ENCODE results near the gene IRF4.

IRF4 gene

DNA sequence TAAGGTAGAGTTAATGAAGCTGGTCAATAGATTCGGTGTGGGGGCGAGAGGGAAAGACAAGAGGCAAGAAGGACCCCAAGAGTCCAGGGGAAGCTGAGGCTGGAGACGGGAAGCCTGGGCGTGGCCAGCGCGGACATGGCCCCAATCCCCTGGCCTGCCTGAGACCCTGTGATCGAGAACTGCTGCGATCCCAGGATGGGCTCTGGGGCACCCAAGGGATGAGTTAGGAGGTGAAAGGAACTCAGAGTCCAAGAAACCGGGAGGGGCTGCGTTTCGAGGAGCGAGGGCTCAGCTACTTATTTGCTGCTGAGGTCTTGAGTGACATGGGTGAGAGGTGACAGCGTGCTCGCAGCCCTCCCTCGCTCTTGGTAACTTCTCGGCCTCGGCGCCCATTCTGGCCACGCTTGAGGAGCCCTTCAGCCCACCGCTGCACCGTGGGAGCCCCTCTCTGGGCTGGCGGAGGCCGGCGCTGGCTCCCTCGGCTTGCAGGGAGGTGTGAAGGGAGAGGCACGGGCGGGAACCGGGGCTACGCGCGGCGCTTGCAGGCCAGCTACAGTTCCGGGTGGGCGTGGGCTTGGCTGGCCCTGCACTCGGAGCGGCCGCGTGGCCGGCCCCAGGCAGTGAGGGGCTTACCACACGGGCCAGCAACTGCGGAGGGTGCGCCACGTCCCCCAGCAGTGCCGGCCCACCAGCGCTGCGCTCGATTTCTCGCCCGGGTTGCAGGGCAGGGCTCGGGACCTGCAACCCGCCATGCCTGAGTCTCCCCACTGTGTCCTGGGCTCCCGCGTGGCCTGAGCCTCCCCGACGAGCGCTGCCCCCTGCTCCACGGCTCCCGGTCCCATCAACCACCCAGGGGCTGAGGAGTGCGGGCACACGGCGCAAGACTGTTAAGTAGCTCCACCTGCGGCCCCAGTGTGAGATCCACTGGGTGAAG is 58.2 kb downstream of the IRF4 start:
- H3K27me3 ChIP-seq (ENCODE audit: insufficient read depth, insufficient read length), result no peaks in the 10 kb centered on the region
- TF ChIP-seq SUZ12 (IDR thresholded peaks at IDR 0.05; ENCODE audit: extremely low read depth, insufficient read depth, insufficient read length) (no peak), YY1 (IDR thresholded peaks at IDR 0.05; ENCODE audit: insufficient read depth, insufficient read length) (no peak), ZNF274 (IDR thresholded peaks at IDR 0.05; ENCODE audit: low read depth, low read length) (no peak)
- peaks cover 23% of the 10 kb centered on the region; the same call in 1 of the 2 replicates for H3K9me3 ChIP-seq (ENCODE audit: insufficient read depth, low read length)

DNA sequence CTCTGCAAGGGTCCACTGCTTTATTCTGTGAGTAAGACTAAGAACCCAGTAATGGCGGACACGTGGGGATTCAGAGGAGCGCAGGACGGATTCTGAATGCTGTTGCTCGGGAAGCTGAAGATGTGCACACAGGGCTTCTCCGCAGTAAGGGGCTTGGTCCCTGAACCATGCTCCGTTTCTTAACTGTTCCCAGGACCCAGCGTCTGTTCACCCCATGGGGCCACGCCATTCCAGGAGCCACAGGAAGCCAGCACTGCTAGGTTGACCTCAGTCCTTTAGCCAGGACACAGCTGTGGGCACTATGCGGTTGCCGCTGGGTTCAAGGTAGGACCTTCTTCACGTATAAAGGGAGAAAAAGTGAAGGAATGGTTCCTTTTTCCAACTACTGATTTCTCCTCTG is 59.8 kb downstream of the IRF4 start:
- Histone ChIP-seq H3K4me1 (ENCODE audit: insufficient read depth, insufficient read length) (peaks cover 9% of the 10 kb centered on the region), H3K27me3 (ENCODE audit: insufficient read depth, insufficient read length) (no peaks in the 10 kb centered on the region), H3K36me3 (ENCODE audit: insufficient read depth, insufficient read length, low read length) (no peaks in the 10 kb centered on the region), H3K9ac (ENCODE audit: insufficient read length, low read depth) (no peak overlapping the region), H3K9me3 (ENCODE audit: insufficient read depth, low read length) (peaks cover 23% of the 10 kb centered on the region; the same call in 1 of the 2 replicates), H3K4me3 (ENCODE audit: insufficient read length, low read depth) (no peak overlapping the region)
- DNase-seq (ENCODE audit: low read depth, low spot score), result no peak
- TF ChIP-seq YY1 (IDR thresholded peaks at IDR 0.05; ENCODE audit: insufficient read depth, insufficient read length) (no peak), ZNF274 (IDR thresholded peaks at IDR 0.05; ENCODE audit: low read depth, low read length) (no peak), SUZ12 (IDR thresholded peaks at IDR 0.05; ENCODE audit: extremely low read depth, insufficient read depth, insufficient read length) (no peak)

More for the DNA sequence above, 58.2 kb downstream of the IRF4 start:
- Histone ChIP-seq H3K9ac (ENCODE audit: insufficient read length, low read depth) (no peak overlapping the region), H3K4me3 (ENCODE audit: insufficient read length, low read depth) (no peak overlapping the region), H3K36me3 (ENCODE audit: insufficient read depth, insufficient read length, low read length) (no peaks in the 10 kb centered on the region), H3K4me1 (ENCODE audit: insufficient read depth, insufficient read length) (peaks cover 4% of the 10 kb centered on the region)
- no peak for DNase-seq (ENCODE audit: low read depth, low spot score)

DNA sequence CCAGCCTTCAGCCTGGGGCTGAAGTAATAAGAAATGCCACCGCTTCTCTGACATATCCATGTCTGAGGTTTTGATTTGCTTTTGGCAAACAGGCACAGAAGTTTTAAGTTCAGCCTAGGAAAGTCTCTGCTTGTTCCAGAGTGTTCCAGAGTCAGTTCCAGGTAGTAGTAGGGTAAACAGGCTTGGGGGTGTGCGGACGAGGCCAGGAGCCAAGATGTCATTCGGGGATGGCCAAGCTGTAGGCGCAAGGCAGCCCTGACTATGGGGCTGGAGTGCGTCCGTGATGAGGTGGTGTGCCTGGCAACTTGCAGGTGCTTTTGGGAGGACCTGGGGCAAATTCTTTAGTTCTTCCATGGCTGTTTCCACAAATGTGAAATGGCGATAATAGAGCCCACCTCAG is 60.3 kb downstream of the IRF4 start:
- Histone ChIP-seq H3K9ac (ENCODE audit: insufficient read length, low read depth) (no peak overlapping the region), H3K36me3 (ENCODE audit: insufficient read depth, insufficient read length, low read length) (no peaks in the 10 kb centered on the region), H3K27me3 (ENCODE audit: insufficient read depth, insufficient read length) (no peaks in the 10 kb centered on the region), H3K9me3 (ENCODE audit: insufficient read depth, low read length) (peaks cover 23% of the 10 kb centered on the region; the same call in 1 of the 2 replicates), H3K4me3 (ENCODE audit: insufficient read length, low read depth) (no peak overlapping the region), H3K4me1 (ENCODE audit: insufficient read depth, insufficient read length) (peaks cover 10% of the 10 kb centered on the region)
- DNase-seq (ENCODE audit: low read depth, low spot score), result no peak
- TF ChIP-seq ZNF274 (IDR thresholded peaks at IDR 0.05; ENCODE audit: low read depth, low read length) (no peak), SUZ12 (IDR thresholded peaks at IDR 0.05; ENCODE audit: extremely low read depth, insufficient read depth, insufficient read length) (no peak), YY1 (IDR thresholded peaks at IDR 0.05; ENCODE audit: insufficient read depth, insufficient read length) (no peak)

DNA sequence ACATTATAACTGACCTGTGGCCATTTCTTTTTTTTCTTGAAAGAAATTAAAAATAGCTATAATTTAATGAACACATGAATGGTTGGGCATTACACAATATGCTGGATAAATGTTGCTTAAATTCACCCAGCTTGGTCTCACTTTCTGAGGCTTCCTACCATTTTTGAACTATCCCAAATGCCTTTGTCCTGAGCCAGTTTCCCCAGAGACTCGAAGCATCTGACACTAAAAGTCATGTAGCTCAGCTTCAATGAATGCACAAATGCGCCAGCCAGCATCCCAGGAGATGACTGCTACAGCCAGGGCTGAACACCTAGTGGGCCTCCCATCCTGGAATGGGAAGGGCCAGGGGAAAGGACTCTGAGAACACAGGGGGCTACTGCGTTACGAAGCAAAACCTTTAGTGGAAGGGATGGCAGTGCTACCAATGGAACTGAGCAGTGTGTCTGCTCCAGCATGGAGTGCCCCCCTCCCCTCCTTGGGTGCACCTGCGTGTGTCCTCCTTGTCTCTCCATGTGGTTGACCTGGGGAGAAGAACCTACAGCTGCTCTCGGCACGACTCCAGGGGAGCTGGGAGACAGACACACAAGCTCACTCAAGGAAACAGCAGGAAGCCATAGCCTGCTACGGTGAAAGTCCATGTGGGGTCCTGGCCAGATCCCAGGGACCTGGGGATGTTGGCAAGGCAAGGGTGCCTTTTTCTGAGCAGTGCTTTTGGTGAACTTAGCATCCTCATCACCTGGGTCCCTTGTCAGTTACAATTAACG is 60.9 kb downstream of the IRF4 start:
- no peak overlapping the region for H3K4me3 ChIP-seq (ENCODE audit: insufficient read length, low read depth)
- peaks cover 10% of the 10 kb centered on the region for H3K4me1 ChIP-seq (ENCODE audit: insufficient read depth, insufficient read length)
- no peak overlapping the region for H3K9ac ChIP-seq (ENCODE audit: insufficient read length, low read depth)
- H3K36me3 ChIP-seq (ENCODE audit: insufficient read depth, insufficient read length, low read length), result no peaks in the 10 kb centered on the region
- TF ChIP-seq YY1 (IDR thresholded peaks at IDR 0.05; ENCODE audit: insufficient read depth, insufficient read length) (no peak), SUZ12 (IDR thresholded peaks at IDR 0.05; ENCODE audit: extremely low read depth, insufficient read depth, insufficient read length) (no peak), ZNF274 (IDR thresholded peaks at IDR 0.05; ENCODE audit: low read depth, low read length) (no peak)
- peaks cover 23% of the 10 kb centered on the region; the same call in 1 of the 2 replicates for H3K9me3 ChIP-seq (ENCODE audit: insufficient read depth, low read length)
- no peaks in the 10 kb centered on the region for H3K27me3 ChIP-seq (ENCODE audit: insufficient read depth, insufficient read length)
- no peak for DNase-seq (ENCODE audit: low read depth, low spot score)

DNA sequence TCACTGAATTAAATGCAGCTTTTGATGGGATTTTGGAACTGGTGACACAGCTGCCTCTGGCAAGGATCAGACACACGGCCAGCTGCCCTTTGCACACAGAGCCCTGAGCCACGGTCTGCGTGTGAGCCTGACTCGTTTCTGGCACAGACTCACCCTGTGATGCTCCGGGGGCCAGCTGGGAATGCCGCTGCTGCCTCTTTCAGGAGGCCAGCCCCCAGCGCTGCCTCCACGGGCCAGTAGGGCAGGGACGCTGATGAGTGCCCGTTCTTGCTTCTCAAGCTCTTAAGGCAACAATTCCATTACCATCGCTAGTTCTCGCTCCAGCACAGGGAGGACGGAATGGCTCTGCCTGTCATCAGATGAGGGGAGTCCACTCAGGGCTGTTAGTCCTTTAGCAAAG is 61.6 kb downstream of the IRF4 start:
- peaks cover 23% of the 10 kb centered on the region; the same call in 1 of the 2 replicates for H3K9me3 ChIP-seq (ENCODE audit: insufficient read depth, low read length)
- TF ChIP-seq YY1 (IDR thresholded peaks at IDR 0.05; ENCODE audit: insufficient read depth, insufficient read length), result no peak
- TF ChIP-seq SUZ12 (IDR thresholded peaks at IDR 0.05; ENCODE audit: extremely low read depth, insufficient read depth, insufficient read length), result no peak
- no peak for TF ChIP-seq ZNF274 (IDR thresholded peaks at IDR 0.05; ENCODE audit: low read depth, low read length)
- no peaks in the 10 kb centered on the region for H3K36me3 ChIP-seq (ENCODE audit: insufficient read depth, insufficient read length, low read length)
- no peak for DNase-seq (ENCODE audit: low read depth, low spot score)
- no peak overlapping the region for H3K9ac ChIP-seq (ENCODE audit: insufficient read length, low read depth)
- H3K4me1 ChIP-seq (ENCODE audit: insufficient read depth, insufficient read length), result peaks cover 10% of the 10 kb centered on the region
- no peaks in the 10 kb centered on the region for H3K27me3 ChIP-seq (ENCODE audit: insufficient read depth, insufficient read length)
- no peak overlapping the region for H3K4me3 ChIP-seq (ENCODE audit: insufficient read length, low read depth)

DNA sequence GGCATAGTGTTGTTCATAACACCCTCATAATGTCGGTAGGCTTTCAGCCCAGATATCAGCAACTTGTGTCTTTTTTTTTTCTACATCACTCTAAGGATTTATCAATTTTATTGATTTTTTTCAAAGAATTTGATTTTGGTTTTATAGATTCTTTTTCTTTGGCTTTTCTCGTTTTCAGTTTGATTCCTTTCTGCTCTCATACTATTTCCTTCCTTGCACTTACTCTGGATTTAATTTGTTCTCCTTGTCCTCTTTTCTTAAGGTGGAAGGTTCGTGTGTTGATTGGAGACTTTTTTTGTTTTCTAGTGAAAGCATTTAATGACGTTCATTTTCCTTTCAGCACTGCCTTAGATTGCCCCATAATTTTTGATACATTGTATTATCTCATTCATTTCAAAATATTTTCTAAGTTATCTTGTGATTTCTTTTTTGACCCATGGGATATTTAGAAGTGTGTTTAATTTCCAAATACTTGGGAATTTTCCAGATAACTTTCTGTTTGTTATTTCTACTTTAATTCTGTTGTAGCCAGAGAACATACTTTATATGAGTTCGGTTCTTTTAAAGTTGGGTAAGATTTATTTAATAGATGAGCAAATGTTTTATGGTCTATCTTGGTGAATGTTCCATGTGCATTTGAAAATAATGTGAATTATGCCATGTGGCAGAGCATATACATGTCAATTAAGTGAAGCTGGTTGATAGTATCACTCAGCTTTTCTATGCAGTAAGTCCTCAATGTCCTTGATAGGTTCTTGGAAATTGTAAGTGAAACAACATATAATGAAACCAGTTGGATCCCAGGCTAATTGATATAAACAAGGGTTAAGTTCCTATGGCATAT is 62.8 kb downstream of the IRF4 start:
- H3K27me3 ChIP-seq (ENCODE audit: insufficient read depth, insufficient read length), result no peaks in the 10 kb centered on the region
- no peak for DNase-seq (ENCODE audit: low read depth, low spot score)
- H3K9ac ChIP-seq (ENCODE audit: insufficient read length, low read depth), result no peak overlapping the region

More for the DNA sequence above, 62.8 kb downstream of the IRF4 start:
- no peak for TF ChIP-seq SUZ12 (IDR thresholded peaks at IDR 0.05; ENCODE audit: extremely low read depth, insufficient read depth, insufficient read length)
- no peak for TF ChIP-seq YY1 (IDR thresholded peaks at IDR 0.05; ENCODE audit: insufficient read depth, insufficient read length)
- no peak for TF ChIP-seq ZNF274 (IDR thresholded peaks at IDR 0.05; ENCODE audit: low read depth, low read length)
- Histone ChIP-seq H3K36me3 (ENCODE audit: insufficient read depth, insufficient read length, low read length) (no peaks in the 10 kb centered on the region), H3K4me1 (ENCODE audit: insufficient read depth, insufficient read length) (peaks cover 10% of the 10 kb centered on the region), H3K9me3 (ENCODE audit: insufficient read depth, low read length) (peaks cover 15% of the 10 kb centered on the region; the same call in 1 of the 2 replicates), H3K4me3 (ENCODE audit: insufficient read length, low read depth) (no peak overlapping the region)
